Measurements from ENCODE around the gene TSKU.
"Not testable (repeated sequence)": the region's sequence is repeated elsewhere in the genome, so short reads cannot be mapped to it uniquely, and the experiment has no call there.

Gene TSKU, protein sequence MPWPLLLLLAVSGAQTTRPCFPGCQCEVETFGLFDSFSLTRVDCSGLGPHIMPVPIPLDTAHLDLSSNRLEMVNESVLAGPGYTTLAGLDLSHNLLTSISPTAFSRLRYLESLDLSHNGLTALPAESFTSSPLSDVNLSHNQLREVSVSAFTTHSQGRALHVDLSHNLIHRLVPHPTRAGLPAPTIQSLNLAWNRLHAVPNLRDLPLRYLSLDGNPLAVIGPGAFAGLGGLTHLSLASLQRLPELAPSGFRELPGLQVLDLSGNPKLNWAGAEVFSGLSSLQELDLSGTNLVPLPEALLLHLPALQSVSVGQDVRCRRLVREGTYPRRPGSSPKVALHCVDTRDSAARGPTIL

DNA sequence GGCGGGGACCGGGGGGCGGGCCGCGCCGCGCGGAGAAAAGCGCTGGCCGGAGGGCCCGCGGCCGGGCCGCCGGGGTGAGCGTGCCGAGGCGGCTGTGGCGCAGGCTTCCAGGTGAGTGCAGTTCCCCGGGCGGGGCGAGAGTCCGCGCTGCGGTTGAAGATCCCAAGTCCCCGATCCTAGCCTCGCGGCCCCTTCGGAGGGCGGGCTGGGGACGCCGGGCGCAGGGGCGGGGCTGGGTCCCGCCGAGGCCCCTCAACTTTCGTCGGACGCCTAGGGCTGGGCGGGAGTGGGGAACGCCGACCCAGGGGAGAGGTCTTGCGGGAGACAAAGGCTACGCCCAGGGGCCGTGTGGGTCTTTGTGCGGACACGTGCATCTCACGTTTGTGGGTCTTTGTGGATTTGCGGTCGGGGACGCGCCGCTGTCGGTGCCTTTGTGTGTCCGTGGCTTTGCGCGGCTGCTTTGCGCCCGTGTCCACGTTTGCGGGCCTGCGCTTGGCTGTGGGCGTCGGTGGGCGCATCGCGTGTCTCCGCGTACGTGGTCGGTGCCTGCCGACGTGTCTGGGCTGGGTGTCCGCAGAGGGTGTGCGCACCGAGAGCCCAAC is at the start of gene TSKU:
Gene TSKU (plus strand): TSS at position 63 of the 602 bp plus-strand sequence. CDS start 12,261 bp downstream, outside the sequence.
- DNase-seq (ENCODE audit: low read depth) = no peak

DNA sequence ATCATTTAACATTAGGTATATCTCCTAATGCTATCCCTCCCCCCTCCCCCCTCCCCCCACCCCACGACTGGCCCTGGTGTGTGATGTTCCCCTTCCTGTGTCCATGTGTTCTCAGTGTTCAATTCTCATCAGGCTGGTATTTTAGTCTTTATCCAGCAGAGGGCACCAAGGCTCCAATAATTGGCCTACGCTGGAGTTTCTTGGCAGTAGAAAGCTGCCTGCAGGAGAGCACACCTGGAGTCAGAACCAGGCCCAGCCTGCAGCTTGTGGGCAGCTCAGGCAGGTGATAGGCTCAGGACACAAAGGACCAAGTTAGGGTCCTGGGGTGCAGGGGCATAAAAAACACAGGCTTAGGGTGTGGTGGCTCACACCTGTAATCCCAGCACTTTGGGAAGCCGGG is 49.2 kb upstream of the TSKU start:
- not testable (repeated sequence) for DNase-seq (ENCODE audit: low read depth)

DNA sequence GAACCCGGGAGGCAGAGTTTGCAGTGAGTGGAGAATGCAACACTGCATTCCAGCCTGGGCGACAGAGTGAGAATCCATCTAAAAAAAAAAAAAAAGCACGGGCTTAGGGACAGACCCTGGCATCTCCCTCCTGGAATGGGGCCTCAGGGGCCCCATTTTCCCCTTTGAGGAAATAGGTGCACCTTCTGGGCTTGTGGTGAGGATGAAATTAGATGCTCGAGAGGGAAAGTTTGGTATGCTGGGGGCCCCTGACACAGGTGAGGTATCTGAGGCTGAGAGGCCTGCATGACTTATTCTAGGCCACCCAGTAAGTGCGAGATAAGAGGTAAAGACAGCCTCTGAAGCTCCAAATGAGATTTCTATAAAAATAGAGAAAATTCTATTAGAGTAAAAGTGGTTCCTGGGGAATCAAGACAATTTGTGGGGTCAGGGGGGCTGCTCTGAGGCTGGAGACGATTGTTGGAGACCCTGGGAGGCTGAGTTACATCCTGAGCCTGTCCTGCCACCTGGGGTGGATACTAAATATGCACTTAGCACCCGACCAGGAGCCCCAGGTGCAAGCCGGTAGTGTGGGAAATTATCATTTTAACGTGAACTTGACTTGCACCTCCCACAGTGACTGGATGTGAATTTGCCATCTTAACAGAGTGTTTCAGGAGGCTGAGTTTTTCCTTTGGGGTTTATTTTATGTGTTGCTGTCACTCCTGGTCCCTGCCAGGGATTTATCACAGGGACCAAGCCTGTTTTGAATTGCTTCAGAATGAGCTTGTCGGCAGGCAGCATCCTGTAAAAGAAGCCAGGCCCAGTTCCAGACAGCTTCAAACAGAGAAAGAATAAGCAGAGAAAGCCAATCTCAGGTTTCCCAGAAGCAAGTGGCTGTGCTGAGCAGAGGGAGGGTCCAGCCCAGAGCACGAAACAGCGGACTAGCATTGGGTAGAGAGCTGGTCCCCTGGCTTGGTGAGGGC is 48.4 kb upstream of the TSKU start:
- DNase-seq (ENCODE audit: low read depth) = no peak

DNA sequence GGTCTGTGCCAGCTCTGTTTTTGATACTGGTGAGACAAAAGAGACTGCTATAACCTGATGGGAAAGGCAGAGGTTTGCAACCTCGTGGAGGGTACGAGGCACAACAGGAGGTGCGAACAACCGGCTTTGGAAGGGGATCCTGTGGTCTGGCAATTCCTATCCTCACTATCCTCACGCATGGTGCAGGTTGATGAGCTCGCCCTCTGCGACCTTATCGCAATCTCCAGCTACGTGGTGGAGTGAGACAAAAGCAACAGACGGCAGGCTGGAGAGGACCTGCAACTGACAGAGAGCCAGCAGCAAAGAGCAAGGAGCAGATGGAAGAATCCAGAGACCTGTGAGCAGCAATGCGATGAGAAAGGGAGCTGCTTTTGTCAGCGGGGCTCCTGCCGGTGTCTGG is 47.3 kb upstream of the TSKU start:
- no peak for DNase-seq (ENCODE audit: low read depth)

DNA sequence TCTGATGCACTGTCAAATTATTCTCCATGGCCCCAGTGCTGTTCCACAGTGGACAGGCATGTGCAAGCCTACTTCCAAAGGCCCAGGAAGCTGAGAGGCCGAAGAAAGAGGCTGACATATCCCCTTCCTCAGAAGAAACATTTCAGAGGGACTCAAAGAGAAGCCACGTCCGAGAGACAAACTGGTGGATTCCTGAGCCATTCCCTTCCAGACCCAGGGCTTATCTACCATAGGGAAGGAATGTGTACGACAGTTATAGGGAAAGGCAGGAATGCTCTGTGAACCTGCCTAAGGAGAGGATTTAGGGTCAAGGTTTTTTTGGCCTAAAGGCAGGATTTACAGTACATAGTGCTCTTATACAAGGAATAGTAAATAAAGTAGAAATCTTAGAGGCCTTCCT is 46.9 kb upstream of the TSKU start:
- DNase-seq (ENCODE audit: low read depth) = no peak

DNA sequence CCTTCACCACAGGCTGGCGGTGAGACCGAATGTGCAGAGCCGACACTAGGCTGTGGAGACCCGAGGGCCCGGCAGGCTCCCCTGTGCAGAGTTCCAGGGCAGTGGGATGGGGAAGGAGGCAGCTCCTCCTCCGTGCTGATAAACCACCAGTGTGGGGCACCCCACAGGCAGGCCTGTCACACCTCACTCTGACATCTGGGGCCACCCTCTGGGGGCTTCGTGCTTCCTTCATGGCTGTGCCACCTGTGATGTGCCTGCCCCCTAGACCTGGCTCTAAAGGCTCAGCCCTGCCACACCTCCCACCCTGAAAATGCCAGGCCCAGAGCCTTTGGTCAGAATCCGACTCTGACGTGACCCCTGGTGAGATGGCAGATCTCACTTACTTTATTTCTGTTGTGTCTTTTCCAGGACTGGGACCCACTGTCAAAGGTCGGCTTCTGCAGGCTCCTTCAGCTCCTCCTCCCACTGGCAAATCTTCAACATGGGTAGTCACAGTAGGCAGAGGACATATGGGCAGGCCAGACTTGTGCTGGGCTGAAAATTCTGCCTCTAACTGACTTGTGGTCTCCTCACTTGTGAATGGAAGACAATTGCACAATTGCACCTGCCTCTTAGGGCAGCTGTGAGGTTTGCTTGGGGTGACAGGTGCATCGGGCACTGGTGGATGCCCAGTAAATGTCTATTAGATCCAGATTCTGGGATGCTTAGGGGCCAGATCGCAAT is 46.2 kb upstream of the TSKU start:
- no peak for DNase-seq (ENCODE audit: low read depth)

DNA sequence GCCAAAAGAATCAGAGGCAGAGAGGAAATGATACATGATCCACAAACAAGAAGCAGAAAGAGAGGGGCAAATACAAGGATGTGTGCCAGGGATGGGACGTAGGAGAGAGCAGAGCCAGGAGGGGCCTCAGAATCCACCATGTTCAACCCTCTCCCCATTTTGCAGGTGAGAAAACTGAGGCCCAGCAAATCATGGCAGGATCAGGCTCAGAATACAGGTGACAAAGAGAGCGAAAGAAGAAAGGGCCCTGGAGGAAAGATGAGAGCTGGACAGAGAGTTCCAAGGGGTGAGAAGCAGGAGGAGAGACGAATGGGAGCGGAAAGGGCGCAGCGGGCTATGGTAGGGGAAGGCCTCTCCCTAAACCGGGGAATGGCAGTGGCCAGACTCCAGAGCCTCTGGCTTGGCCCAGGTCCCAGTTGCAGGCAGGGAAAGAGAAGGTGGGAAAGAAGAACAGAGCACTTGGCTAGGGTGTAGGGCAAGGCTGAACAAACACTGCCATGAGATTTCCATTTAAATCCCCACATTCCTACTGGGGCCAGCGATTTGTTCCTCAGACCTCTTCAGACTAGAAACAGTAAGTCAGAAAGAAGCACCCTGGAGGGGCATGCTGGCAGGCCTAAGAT is 44.4 kb upstream of the TSKU start:
- DNase-seq (ENCODE audit: low read depth) = no peak

DNA sequence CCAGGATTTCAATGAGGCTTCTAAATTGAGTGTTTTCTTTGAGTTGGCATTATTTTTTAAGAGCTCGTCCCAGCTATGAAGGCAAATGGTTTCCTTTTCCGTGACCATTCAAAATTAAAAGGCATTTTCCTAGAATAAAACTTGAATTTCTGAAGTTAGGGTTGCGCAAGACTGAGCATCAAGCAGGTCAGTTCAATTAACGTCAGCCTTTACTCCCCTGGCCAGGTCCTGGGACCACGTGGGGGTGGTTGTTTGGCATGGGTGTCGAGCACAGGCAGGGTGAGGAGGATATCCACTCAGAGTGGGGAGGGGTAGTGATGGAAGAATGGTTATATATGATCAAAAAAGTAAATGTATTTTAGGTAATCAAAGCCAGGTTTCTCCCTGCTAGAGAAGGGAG is 43.4 kb upstream of the TSKU start:
- DNase-seq (ENCODE audit: low read depth) = no peak

DNA sequence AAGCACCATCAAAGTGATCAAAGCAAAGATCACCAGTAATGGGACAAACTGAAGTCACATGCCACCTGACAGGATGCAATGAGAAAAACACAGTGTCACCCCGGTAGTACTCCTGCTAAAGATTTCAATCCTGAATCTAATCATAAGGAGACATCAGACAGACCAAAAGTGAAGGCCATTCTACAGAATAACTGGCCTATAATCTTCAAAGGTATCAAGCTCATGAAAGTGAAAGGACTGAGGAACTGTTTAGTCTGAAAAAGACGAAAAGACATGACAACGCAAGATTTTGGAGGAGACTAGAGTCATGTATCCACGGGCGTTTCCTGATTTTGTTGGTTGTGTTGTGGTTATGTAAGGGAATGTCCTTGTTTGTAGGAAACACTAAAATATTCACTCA is 42.4 kb upstream of the TSKU start:
- no peak for DNase-seq (ENCODE audit: low read depth)

DNA sequence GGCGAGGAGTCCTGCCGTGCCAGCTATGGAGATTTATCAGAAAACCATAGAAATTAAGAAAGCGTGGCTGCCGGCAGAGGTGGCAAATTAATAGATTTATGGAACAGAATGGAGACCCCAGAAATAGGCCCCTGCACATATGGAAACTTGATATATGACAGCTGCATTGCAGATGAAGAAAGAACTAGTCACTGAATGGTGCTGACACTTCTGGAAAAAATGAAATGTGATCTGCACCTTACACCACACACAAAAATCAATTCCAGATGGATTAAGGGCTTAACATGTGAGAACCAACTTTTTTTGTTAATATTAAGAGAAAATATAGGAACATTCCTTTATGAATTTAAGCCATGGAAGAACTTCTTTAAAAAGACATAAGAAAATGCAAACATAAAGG is 40.3 kb upstream of the TSKU start:
- DNase-seq (ENCODE audit: low read depth) = no peak

DNA sequence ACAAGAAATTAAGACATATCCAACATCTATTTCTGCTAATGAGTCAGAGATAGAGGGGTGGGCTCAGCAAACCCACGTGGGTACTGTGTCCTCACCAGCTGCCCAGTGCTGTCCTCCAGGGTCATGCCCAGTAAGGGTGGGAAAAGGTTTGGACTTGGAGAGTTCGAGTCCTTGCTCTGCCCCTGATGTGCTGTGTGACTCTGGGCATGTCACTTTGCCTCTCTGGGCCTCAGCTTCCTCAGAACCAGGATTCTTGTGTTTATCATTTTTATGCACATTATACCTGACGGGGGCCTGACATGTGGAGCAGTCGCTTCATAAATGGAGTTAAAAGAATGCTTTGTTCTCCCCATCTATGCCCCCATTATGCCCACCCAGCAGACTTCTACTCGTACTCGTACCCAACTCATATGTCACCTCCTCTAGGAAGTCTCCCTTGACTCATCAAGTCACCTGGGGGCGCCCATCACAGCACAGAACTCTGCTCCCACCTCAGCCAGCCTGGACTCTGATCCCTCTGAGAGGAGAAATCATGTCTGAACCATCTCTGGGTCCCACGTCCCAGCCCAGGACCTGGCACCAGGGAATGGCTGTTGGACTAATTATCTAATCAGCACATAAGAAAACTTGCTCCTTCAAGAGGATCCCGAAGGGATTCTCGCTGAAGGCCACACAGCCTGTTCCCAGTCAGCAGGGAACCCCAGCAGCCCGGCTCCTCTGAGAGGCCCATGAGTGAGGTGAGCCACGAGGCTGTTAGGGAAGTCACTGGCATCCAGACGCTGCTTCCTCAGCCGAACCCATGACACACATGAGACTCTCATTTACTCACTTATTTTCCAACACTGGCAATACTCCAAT is 38.7 kb upstream of the TSKU start:
- no peak for DNase-seq (ENCODE audit: low read depth)

DNA sequence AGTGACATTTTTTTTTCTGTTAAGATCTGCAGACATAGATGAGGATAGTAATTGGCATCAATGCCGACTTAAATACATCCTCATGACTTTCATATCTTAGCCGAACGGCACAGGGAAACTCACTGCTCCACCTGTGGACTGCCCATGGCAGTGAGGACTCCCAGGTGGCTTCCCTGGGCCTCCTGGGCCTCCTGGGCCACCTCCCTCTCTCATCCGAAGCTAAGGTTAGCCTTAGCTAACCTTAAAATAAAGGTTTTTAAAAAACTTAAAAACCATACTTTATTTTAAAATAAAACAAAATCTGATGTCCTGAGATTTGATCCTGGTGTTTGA is 38.1 kb upstream of the TSKU start:
- DNase-seq (ENCODE audit: low read depth) = no peak

DNA sequence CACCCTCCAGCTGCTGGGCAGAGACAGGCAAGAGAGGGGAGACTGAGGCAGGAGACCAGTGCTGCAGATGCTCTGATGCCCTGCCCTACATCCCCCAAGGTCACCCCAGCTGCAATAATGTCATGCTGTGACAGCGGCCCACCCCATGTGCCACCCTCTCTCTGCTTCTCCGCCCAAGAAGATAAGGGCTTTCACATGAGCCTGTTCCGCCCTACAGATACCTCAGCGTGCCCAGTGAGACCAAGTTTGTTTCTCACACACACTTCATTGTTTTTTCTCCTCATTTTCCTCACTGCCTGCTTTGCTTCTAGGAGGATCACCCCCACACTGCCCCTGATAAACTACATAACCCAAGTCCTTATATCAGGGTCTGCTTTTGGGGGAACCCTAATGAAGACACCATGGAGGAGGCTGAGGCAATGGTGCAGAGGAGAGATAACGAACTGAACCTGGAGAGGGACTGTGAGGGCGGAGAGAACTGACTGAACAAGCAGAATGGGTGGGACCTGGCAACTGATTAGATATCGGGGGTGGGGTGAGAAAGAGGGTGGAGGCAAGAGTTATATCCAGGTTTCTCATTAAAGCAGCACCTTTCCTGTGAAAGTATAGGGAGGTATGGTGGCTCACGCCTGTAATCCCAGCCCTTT is 37.5 kb upstream of the TSKU start:
- no peak for DNase-seq (ENCODE audit: low read depth)

DNA sequence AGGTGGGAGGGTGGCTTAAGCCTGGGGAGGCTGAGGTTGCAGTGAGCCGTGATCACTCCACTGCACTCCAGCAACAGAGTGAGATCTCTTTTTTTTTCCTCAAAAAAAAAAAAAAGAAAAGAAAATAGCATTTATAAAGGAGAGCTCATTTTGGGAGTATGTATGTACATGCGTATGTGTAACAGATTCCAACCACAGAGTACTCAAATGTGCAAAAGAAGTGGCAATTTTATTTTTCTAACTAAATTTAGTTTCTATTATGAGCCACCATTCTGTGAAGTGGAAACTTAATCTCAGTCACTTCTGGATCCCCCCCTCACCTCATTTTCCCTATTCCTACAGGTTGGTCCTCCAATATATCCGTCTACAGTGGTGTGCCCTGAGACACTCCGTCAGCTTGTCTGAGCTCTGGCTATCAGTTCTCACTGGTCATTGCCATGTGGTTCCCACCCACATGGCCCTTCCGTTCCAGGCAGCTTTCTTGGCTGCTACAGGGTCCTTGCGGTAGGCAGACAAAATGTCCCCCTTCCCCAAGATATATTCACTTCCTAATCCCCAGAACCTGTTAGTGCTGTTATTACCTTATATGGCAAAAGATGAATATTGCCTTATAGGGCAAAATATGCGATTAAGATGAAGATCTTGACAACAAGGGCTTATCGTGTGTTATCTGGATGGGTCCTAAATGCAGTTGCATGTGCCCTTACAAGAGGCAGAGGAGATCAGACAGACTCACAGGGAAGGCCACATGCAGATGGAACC is 35.8 kb upstream of the TSKU start:
- no peak for DNase-seq (ENCODE audit: low read depth)

DNA sequence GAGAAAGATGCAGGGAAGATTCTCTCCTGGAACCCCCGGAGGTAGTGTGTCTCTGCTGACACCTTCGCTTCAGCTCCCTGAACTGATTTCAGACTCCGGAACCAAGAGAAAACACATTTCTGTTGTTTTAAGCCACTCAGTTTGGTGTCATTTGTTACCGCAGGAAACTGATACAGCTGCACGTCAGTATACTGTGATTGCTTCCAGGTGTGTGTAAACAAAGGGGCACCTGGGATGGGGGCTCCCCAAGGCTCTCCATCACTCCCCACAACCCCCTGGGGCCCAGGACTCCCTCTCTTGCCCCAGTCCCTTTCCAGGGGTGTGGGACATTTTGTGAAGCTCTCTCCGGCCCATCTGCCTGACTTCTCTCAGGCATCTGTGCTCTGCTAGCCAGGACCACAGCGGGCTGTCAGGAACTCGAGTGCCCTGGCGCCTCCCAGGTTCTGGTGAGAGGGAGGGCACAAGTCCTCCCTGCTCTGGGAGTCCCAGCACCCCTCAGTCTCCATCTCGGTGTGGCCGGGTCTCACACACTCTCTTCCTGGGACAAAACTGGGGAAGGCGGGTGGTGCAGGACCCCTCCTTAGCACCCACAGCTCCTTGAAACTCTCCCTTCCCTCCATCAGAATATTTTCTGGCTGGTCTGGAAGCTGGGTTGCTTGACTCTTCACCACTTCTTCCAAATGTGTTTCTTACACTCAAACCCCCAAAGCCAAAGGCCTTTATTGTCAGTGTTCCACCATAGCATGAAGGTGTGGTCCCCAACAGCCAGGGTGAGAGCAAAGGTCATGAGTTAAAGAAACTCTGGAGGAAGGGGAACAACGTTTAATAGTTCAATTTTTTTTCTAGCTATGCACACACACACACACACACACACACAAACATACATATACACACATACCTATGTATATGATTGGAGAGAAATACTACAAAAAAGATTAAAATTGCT is 35.0 kb upstream of the TSKU start:
- no peak for DNase-seq (ENCODE audit: low read depth)

DNA sequence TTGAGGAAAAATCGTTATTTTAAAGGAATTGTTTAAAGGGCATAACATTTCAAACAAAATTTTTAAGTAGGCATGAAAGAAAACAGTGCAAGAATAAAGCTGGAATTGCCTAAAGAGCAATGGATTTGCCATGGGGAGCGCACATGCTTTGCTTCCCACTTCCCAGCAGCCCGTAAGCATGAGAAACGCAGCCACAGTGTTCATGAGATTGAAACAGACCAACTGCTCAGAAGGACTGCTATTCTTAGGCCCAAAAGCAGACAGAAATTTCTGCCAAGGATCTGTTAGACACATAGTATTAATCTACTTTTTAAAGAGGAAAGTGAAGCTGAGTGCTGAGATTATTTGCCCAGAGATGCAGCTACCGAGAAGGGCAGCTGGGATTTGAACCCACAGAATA is 34.2 kb upstream of the TSKU start:
- DNase-seq (ENCODE audit: low read depth) = no peak

DNA sequence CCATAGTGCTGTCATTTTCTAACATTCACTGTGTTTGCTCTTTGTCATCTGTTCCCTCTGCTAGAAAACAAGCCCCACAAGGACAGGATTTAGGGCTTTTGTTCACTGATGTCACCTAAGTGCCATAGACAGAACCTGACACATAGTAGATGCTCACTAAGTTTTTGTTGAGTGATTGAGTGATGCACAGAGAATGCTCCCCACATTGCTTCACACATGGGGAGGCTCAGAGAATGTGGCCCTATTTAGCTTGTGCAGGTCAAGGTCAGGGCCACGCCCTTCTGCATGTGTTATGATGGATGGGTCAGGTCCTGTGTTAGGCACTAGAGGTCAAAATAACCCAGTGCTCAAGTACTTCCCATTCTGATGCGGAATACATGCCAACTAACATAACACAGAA is 33.1 kb upstream of the TSKU start:
- DNase-seq (ENCODE audit: low read depth) = no peak

DNA sequence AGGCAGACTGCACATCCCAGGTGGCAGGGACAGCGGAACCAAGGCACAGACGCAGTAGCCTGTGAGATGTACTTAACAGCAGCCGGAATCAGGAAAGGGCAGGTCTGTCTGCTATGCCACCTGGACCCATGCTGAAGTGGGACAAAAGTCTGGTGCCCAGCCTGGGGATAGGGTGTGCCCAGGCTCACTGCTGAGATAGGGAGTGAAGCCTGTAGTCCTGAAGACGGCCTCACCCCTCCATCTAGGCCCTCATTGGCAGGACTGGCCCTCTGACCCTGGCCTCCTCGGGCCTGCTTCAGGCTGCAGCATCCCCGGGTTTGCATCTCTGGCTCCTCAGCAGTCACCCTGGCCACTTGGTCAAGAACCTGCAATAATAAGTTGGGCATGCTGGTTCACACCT is 32.4 kb upstream of the TSKU start:
- no peak for DNase-seq (ENCODE audit: low read depth)

Measured in stimulated activated CD8-positive, alpha-beta memory T cell treated with anti-CD3 and anti-CD28 coated beads, Interleukin-4, amount 100 ng/mL, for 24 hours (primary cell).